22Rv1 (cell line): ENCODE data around the gene RHBDF2.
"Not testable (repeated sequence)": the region's sequence is repeated elsewhere in the genome, so short reads cannot be mapped to it uniquely, and the experiment has no call there.

Experiments used
- H3K27ac ChIP-seq: fragments of 450-650 bp; 2 replicates; pipeline ENCODE4 v1.5.1; 2017
- CTCF ChIP-seq: fragments of 450-650 bp; IDR thresholded peaks from 2 replicates; pipeline ENCODE4 v1.5.1; 2017; ENCODE audit warnings: mild to moderate bottlenecking
- ZFX ChIP-seq: fragments of 450-650 bp; IDR thresholded peaks from 2 replicates; pipeline ENCODE4 v1.6.1; 2017; ENCODE audit warnings: antibody characterized with exemption, borderline replicate concordance

The RHBDF2 gene

GRCh38 chr17:76537578-76538280 is 36.5 kb upstream of the RHBDF2 start, which contains the start of gene CYGB:
TSS of gene CYGB (minus strand) at chr17:76537709. CDS start at chr17:76537542, 167 bp downstream.
- H3K27ac ChIP-seq, result no peak within 1 kb of the TSS
- TF ChIP-seq ZFX, result no peak
- TF ChIP-seq CTCF, result no peak

- no peak for TF ChIP-seq CTCF
- no peak for TF ChIP-seq ZFX
- no peak overlapping the region for H3K27ac ChIP-seq
Measured at GRCh38 chr17:76537288-76537577, 36.0 kb upstream of the RHBDF2 start.

GRCh38 chr17:76536511-76537287 is 35.5 kb upstream of the RHBDF2 start:
- TF ChIP-seq CTCF (no peak), ZFX (no peak)
- H3K27ac ChIP-seq, result no peak overlapping the region

GRCh38 chr17:76535788-76536510 is 34.7 kb upstream of the RHBDF2 start:
- no peak overlapping the region for H3K27ac ChIP-seq
- TF ChIP-seq ZFX (no peak), CTCF (no peak)

- H3K27ac ChIP-seq, result no peak overlapping the region
Measured at GRCh38 chr17:76534831-76535732, 33.9 kb upstream of the RHBDF2 start.

GRCh38 chr17:76533640-76534359 is 32.6 kb upstream of the RHBDF2 start:
- not testable (repeated sequence) for H3K27ac ChIP-seq

More at GRCh38 chr17:76534831-76535732, 33.9 kb upstream of the RHBDF2 start:
- no peak for TF ChIP-seq CTCF
- TF ChIP-seq ZFX, result no peak
